Lower lobe of right lung (tissue), 2 donors: ENCODE measurements around the gene METTL24. TPM values are rescaled to one million over a fixed set of nuclear protein-coding genes. Genes with fewer than 3 reads are reported as not detected.

Experiments used
- ATAC-seq, 2 donors: fragments of 200-7000 bp; cut with Tn5 transposase; one replicate each; pipeline ENCODE4 v1.9.1; 2020 to 2022; ENCODE audit warnings: mild to moderate bottlenecking in 2 of 2, moderate library complexity in 2 of 2
- DNase-seq: peaks from one replicate; pipeline ENCODE4 v3.0.0-alpha.2; 2020
- H3K27ac ChIP-seq: fragments of 200-600 bp; one replicate; pipeline ENCODE4 v1.8.0; 2022
- H3K27me3 ChIP-seq: fragments of 200-600 bp; one replicate; pipeline ENCODE4 v1.8.0; 2022; ENCODE audit warnings: low read depth
- H3K36me3 ChIP-seq: fragments of 200-600 bp; one replicate; pipeline ENCODE4 v1.8.0; 2022; ENCODE audit warnings: mild to moderate bottlenecking
- H3K4me1 ChIP-seq: fragments of 200-600 bp; one replicate; pipeline ENCODE4 v1.8.0; 2022
- H3K4me3 ChIP-seq: fragments of 200-600 bp; one replicate; pipeline ENCODE4 v1.8.0; 2022; ENCODE audit warnings: mild to moderate bottlenecking
- H3K9me3 ChIP-seq: fragments of 200-600 bp; one replicate; pipeline ENCODE4 v1.8.0; 2022
- CTCF ChIP-seq: fragments of 200-600 bp; IDR thresholded peaks from one replicate; pipeline ENCODE4 v1.8.0; 2022; ENCODE audit warnings: antibody characterized with exemption, mild to moderate bottlenecking
- intact Hi-C: fragments of 100-400 bp; cut with DNase I; formaldehyde crosslinking; loops from one replicate; pipeline ENCODE4 v1.11.0; 2022
- total RNA-seq: library from RNA; stranded (reverse); fragmentation: NEBNext Ultra II Directional; extraction: Animal tissue kit (Norgen Biotek cat#: 25700); gene quantifications from one replicate; pipeline ENCODE4 v1.2.1, GENCODE V29; 2021
- donor health status: DM: no; HTN: yes; CAD: no; lungs with severe emphysema.

METTL24 gene
- total RNA-seq, 1 donor from 2014 or later: 2.8 TPM

DNA sequence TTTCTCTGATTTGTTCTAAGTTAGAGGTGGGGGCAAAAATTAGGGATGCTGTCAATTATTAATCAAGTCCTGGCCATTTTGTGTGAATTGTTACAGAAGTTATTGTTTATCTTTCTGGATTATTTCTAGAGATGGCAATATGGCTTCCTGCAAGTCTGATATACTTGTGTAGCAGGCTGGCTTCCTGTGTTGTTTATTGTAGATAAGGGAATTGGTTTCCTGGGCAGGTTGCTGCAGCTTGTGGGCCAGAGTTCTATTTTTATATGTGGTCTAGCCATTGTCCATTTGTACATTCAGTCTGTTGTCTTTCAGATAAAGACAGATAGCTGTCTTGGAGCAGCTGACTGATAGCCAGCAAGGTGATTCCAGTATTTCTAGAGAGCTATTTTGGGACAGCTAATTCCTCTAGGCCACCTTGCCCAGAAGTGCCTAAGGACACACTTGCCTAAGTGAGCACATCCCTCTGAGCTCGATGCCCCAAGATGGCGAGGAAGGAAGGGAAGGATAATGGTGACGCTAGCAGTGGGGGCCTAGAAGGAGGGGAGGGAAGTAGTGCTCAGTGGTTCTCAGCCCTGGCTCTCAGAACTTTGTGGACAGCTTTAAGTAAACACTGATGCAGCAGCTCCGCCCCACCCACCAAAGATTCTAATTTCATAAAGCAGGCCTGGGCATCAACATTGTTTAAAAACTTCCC lies 31.7 kb upstream of the METTL24 start:
- H3K36me3 ChIP-seq: no peaks in the 10 kb centered on the region
- H3K27ac ChIP-seq: no peak overlapping the region
- no peaks in the 10 kb centered on the region for H3K27me3 ChIP-seq
- H3K9me3 ChIP-seq: no peaks in the 10 kb centered on the region
- no peak for TF ChIP-seq CTCF
- no peak for DNase-seq
- ATAC-seq: no peak
- H3K4me3 ChIP-seq: no peak overlapping the region
- peaks cover 9% of the 10 kb centered on the region for H3K4me1 ChIP-seq
- intact Hi-C loops: loop anchor here (10.0 kb wide), 1 partner anchor 685 kb away; no protein-coding TSS in a partner anchor

- H3K4me1 ChIP-seq: peaks cover 9% of the 10 kb centered on the region
- no peak for DNase-seq
- ATAC-seq: no peak
- no peak overlapping the region for H3K4me3 ChIP-seq
- H3K9me3 ChIP-seq: no peaks in the 10 kb centered on the region
- intact Hi-C loops: loop anchor here (10.0 kb wide), 1 partner anchor 683 kb away; no protein-coding TSS in a partner anchor
- no peaks in the 10 kb centered on the region for H3K27me3 ChIP-seq
- no peak overlapping the region for H3K27ac ChIP-seq
- no peak for TF ChIP-seq CTCF
- no peaks in the 10 kb centered on the region for H3K36me3 ChIP-seq
These were observed 29.8 kb upstream of the METTL24 start for GRCh38 chr6:110387986-110388385.

GRCh38 chr6:110385458-110385863 lies 27.3 kb upstream of the METTL24 start:
- Histone ChIP-seq H3K27ac (no peak overlapping the region), H3K36me3 (no peaks in the 10 kb centered on the region), H3K4me3 (no peak overlapping the region), H3K27me3 (no peaks in the 10 kb centered on the region), H3K4me1 (peaks cover 5% of the 10 kb centered on the region), H3K9me3 (no peaks in the 10 kb centered on the region)
- no peak for ATAC-seq
- intact Hi-C loops: loop anchor here (10.0 kb wide), 1 partner anchor 681 kb away; no protein-coding TSS in a partner anchor
- no peak for TF ChIP-seq CTCF
- DNase-seq: no peak

DNA sequence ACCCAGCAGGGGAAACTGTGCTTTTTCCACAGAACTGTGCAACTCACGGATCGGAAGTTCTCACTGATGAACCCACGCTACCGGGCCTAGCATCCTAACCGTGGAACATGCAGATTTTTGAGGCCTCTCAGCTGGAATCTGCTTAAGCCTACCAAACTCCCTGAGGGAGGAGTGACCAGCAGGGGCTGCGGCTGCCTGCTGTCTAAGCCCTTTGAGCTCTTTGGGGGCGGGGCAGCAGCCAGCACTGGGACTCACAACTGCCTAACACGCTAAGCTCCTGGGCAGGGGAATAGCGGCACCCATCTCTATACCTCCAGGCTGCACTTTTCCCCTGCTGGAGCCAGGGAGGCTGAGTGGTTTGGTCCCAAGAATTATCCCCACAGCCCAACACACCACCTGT lies 20.4 kb upstream of the METTL24 start:
- no peaks in the 10 kb centered on the region for H3K36me3 ChIP-seq
- H3K4me3 ChIP-seq: no peak overlapping the region
- no peak overlapping the region for H3K27ac ChIP-seq
- intact Hi-C loops: no loop called here
- no peak for ATAC-seq
- H3K27me3 ChIP-seq: no peaks in the 10 kb centered on the region
- no peak for TF ChIP-seq CTCF
- H3K4me1 ChIP-seq: no peaks in the 10 kb centered on the region
- no peak for DNase-seq
- H3K9me3 ChIP-seq: no peaks in the 10 kb centered on the region

DNA sequence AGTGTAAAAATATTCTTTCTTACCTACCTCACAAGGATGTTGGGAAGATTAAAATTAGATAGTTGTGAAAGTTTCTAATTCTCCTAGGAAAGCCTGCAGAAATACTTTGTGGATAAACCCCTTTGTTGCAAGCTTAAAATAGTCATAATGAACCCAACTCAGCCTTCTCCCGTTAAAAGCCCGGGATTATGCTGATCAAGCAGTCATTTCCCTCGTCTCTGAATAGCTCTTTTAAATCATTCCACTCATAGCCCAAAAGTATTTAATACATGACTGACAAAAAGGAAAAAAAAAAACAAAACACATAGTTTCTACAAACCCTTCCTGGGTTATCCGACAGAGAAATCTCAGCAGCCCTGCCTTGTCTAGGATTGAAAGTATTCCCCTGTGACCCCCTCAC lies 10.9 kb upstream of the METTL24 start:
- H3K9me3 ChIP-seq: no peaks in the 10 kb centered on the region
- no peaks in the 10 kb centered on the region for H3K4me1 ChIP-seq
- H3K27ac ChIP-seq: no peak overlapping the region
- intact Hi-C loops: no loop called here
- H3K4me3 ChIP-seq: no peak overlapping the region
- peaks cover 3% of the 10 kb centered on the region for H3K27me3 ChIP-seq
- TF ChIP-seq CTCF: no peak
- ATAC-seq (no peak), DNase-seq (no peak)
- H3K36me3 ChIP-seq: no peaks in the 10 kb centered on the region
